Measurements from ENCODE around the gene MLLT6.

The MLLT6 gene

GRCh38 chr17:38746004-38746848, 41.2 kb downstream of the MLLT6 start:
- no peak for DNase-seq

- no peak for DNase-seq
Observed at GRCh38 chr17:38746849-38747462, 41.9 kb downstream of the MLLT6 start.

DNA sequence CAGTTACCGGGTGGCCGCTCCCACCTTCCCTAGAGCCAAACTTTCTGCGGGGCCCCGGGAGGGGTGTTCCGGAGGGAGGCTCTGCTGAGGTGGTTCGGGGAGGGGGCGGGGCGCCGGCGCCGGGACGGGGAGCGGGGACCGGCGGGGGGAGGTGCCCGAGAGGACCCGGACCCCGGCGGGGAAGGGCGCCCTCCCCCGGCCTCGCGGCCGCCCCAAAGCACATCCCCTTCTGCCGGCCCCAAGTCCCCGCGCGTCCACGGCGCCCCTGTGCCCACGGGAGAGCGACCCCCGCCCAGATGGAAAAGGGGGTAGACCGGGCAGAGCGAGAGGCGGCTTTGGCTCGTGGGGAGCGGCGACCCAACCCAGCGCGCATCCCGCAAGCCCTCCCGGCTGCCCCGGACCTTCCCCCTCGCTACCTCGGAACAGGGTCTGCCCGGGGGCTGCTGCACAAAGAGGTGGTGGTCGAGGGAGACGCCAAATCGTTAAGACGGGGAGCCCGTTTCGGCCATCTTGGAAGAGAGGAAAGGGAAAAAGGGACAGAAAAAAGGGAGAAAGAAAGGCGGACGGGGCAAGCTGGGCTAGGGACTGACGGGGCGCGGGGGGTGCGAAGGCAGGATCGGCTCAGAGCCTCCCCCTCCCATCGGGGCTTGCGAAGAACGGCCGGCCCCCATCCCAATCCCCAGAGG, 42.5 kb downstream of the MLLT6 start:
- no peak for DNase-seq

DNA sequence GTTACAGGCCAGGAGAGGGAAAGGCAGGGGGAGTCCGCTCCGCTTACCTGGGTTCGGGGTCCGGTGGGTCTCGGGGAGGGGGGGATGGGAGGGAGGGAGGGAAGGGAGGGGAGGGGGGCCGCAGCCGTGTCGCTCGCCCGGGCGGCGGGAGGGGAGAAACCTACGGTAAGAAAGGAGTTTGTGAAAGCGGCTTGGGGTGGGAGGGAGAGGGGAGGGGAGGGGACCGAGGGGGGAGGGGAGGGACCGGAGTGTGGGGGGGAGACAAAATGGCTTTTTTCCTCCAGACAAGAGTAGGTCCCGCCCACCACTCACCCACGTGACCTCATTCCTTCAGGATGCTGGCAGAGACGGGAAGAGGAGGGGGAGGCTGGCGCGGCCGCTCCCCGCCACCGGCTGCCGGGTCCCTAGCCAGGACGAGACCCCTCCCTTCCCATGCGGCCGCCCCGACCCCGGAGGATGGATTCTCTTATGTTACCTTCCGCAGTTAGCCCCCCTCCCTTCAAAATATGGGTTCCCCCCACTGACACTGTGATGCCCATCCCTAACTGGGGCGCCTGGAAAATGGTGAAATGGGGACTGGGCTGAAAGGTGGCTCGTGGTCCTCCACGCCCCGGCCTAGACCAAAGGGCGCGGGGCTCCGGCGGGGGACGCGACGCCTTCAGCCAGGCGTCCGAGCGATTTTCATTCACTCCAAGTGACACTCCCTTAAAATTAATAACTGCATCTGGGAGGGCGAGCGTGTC, 43.2 kb downstream of the MLLT6 start, which contains the start of gene PCGF2:
PCGF2 (minus strand) TSS at position 188 of the 743 bp plus-strand sequence. CDS start 7,934 bp downstream, outside the sequence.
- peak; percentile 96 for DNase-seq

DNA sequence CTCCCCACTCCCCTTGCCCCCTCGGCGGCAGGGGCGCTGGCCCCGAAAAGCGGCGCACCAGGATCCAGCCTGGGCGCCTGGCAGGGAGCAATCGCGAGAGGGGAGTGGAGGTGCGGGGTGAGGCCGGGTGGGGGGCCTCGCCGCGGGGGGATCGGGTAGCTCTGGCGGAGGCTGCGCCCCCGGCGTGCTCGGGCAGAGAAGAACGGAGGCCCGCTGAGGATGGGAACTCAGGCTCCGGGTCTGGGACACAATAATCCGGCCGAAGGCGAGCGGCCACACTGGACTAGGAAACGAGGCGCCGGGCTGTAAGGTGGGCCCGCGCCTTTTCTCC, 43.8 kb downstream of the MLLT6 start:
- DNase-seq: no peak

DNA sequence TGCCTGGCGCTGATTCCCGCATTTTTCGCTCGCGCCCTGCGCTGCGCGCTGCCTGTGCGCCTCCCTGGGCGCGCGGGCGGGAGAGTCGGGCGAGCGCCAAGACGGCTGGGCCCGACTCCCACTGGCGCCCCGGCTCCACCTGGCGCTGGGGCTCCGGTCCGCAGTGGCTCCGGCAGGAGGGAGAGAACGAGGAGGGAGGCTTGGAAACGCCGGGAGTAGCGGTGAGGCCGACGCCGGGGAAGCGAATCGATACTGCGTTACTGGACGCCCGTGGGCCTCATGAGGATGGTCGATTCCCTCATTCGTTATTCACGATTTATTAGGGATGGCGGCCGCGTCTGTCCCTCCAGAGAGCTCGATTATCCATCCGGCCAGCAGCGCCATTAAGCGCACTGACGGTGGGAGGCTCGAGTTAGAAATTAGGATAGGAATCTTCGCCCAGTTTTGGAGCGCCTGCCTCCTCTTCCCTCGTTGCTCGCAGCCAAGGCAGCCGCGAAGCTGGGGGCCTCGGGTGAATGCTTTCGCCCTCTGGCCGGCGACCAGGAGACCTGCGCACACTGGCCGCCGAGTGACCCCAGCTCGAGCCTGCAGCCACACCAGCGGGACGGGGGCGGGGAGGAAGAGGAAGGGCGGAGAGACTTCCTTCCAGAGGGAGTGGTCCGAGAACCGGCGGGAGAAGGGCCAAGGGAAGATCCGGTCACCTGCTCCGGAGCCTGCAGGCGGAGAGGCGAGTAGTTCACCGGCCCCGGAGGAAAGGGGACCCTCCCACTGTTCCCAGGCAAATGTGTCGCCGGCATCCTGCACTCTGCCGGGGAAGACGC, 44.4 kb downstream of the MLLT6 start:
- no peak for DNase-seq

DNA sequence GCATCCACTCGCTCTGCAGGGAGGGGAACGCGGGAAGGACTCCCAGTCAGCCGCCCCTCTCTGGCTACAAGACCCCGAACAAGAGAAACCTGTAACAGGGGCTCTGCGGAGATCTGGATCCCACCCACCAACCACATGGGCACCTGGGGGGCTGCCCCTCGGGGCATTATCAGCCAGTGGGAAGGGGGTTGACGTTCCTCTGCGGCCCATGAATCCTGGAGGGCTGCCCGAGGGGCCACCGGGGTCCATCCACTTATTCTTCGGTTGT, 44.9 kb downstream of the MLLT6 start:
- DNase-seq: peak; percentile 47

- DNase-seq: peak; percentile 56
Observed at GRCh38 chr17:38750312-38751121, 45.4 kb downstream of the MLLT6 start.

DNA sequence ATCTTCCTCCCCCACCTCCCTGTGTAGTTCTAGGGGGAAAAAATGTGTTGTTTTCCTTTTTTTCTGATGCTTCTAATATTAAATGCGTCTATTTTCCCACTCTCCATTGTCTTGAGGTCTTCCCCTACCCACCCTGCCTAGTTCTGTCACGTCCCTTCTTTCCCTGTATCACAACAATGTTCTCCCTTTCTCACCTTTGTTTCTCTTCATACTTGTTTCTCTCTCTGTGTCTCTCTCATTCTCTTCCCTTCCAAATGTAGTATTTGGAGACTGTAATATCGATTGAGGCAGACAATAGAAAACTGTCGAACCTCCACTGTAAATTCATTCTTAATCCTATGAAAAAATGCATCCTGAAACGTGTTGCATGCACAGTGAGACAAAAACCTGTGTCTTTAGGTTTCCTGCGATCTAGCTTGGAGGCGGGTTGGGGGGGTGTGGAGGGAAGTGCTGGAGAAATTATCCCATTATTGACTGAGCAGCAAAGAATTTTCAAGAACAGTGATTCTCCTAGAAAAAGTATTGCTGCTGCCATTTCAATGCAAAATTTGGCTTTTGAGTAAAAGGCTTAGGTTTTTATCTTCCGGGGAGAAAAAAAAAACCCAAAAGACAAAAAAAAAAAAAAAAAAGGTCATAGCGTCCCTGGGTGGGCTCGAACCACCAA, 46.2 kb downstream of the MLLT6 start:
- no peak for DNase-seq

DNA sequence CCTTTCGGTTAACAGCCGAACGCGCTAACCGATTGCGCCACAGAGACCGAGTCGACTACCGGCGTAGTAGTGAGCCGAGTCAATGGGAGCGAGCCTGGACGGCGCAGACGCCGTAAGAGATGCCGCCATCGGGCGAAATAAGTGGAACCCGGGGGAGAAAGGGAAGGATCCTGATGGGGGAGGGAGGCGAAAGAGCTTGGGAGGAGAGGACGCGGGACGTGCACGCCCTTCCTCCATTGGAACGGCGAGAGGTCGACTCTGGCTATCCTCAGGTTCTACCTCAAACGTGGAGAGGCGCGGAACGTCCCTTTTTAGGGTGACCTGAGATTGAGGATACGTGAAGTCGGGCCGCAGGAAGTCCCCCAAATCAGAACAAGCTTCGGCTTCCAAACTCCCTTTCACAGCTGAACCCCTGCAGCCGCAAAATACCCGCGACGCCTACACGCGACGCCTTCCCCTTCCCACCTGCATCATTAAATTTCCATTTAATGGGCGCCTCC, 46.8 kb downstream of the MLLT6 start:
- DNase-seq: peak; percentile 89

GRCh38 chr17:38752308-38753070, 47.4 kb downstream of the MLLT6 start, which contains the start of gene PSMB3:
PSMB3 (plus strand) TSS chr17:38752741; CDS start chr17:38752827, 86 bp downstream.
- peak; percentile 99 for DNase-seq

DNA sequence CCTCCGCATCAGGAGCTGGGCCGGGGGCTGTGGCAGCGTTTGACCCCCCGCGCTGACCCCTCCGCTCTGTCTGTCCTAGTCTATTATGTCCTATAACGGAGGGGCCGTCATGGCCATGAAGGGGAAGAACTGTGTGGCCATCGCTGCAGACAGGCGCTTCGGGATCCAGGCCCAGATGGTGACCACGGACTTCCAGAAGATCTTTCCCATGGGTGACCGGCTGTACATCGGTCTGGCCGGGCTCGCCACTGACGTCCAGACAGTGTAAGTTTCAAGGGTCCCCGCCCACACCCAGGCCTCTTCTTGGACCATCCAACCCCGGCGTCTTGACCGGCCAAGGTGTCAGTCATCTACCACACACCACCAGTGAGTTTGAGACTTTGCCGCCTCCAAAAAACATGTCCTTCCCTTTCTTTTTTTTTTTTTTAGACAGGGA, 48.0 kb downstream of the MLLT6 start:
- DNase-seq: no peak

- peak; percentile 35 for DNase-seq
Observed at GRCh38 chr17:38761612-38762011, 56.5 kb downstream of the MLLT6 start.

DNA sequence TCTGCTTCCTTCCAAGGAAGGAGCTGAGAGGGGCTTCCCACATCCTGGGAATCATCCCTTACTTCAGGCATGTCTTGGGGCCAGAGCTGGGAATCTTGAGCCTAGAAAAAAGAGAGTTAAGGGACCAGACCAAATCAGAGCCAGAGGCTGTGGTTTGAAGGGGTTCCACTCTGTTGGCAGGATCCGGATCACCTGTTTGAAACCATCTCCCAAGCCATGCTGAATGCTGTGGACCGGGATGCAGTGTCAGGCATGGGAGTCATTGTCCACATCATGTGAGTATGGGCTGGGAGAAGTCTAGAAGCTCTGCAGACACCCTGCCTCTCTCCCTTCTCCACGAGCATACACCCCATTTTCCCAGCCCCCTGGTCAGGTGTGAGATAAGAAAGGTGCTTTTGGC, 57.2 kb downstream of the MLLT6 start:
- DNase-seq: no peak

GRCh38 chr17:38766341-38766740, 61.3 kb downstream of the MLLT6 start:
- DNase-seq: no peak

DNA sequence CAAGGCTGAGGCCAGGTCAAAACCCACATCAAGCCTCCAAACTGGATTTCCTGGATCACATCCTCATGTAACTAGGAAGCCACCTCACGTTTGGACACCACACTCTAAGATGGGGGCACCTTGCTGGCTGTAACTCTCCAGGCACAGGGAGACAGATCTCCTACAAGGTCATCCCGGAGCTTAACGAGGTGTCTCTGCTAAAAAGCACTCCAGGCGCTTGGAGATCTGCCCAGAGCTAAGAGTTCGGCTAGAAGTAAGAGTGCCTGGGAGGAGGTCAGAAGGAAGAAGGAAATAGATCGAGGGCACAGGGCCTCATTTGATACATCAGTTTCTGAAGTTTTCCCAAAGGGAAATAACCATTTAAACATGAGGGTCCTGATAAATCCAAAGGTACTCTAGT, 63.3 kb downstream of the MLLT6 start:
- no peak for DNase-seq

GRCh38 chr17:38773258-38773657, 68.2 kb downstream of the MLLT6 start:
- no peak for DNase-seq

GRCh38 chr17:38777641-38778250, 72.7 kb downstream of the MLLT6 start:
- no peak for DNase-seq

Data from NCI-H1694 (cell line).